Activated CD4-positive, CD25-positive, alpha-beta regulatory T cell treated with anti-CD3 and anti-CD28 coated beads, Interleukin-2, amount 50 U/mL, for 16 hours (primary cell): Measurements from ENCODE around the gene XIRP2.
"Not testable (repeated sequence)": the region's sequence is repeated elsewhere in the genome, so short reads cannot be mapped to it uniquely, and the experiment has no call there.

ENCODE experiments used
- DNase-seq: peaks from one replicate; pipeline ENCODE4 v3.0.0-alpha.2; 2020; ENCODE audit warnings: low read depth, low spot score

XIRP2 gene

DNA sequence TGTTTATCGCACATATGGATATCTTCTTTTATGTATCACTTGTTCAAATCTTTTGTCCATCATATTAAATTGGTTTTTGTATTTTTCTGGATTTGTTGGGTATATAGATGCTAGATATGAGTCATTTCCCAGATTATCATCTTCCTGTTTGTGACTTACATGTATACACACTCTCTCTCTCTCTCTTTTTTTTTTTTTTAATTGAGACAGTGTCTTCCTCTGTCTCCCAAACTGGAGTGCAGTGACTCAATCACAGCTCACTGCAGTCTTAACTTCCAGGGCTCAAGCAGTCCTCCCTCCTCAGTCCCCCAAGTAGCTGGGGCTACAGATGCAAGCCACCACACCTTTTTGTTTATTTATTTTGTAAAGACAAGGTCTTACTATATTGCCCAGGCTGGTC, 43.8 kb downstream of the XIRP2 start:
- no peak for DNase-seq

DNA sequence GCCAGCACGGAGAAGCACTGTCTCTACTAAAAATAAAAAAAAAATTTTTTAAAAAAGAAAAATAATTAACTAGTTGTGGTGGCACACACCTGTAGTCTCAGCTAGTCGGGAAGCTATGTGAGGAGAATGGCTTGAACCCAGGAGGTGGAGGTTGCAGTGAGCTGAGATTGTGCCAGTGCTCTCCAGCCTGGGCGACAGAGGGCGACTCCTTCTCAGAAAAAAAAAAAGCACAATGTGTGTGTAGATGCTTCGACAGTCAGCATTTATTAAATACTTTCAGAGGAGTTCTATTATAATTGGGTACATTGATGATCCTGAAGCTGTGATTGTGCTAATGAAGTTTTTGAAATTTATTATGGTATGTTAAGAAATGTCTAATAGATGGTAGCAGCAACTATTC, 46.5 kb downstream of the XIRP2 start:
- DNase-seq = no peak

DNA sequence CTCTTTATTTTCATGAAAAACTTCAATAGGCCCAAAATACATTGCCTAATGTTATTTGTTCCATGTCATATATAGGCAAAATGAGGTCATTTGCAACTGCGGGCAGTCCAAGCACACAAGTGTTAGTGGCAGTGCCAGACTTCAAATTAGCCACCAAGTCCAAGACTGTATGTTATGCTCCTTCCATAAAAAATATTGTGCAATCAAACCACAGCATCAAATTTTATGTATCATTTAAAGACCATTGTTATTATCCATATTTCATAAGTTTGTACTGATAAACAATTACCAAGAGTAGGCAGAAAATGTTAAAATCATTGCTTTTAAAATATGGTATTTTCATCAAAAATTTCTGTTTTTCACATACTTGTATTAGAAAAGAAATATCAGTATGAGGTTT, 54.1 kb downstream of the XIRP2 start:
- no peak for DNase-seq

DNA sequence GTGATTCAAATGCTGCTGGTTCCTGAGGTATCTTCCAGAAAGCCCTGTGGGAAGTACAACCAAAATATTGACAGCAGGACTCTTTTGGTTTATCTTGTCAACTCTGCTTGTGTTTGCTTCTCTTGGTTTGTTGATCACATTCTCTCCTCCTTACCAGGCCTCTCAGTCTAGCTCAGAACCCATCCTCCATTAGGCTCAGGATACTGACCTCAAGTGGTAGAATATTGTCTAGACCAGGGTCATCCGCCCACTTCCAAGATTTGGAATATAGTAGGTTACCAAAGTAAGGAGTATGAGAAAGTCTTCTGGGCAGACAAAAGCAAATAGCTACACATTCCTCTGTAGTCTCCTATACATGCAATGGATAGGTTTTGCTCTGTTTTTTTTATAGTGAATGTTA, 56.6 kb downstream of the XIRP2 start:
- DNase-seq = no peak

DNA sequence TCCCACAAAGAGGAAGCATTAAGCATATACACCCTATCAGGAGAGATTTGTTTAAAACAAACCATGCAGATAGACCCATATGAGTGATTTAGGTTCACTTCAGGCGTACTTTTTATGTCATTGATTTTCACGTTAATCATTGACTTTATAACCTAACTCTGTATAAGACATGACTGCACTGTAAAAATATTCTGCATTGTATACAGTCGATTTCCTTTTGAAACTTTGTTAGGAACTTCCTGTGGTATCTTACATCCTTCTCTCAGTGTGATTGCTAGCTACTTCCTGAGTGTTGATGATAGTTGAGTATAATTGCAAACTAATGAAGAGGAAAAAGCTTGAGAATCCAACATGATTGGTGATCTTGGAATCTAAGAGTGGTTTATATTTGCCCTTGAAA, 69.4 kb downstream of the XIRP2 start:
- DNase-seq = no peak

DNA sequence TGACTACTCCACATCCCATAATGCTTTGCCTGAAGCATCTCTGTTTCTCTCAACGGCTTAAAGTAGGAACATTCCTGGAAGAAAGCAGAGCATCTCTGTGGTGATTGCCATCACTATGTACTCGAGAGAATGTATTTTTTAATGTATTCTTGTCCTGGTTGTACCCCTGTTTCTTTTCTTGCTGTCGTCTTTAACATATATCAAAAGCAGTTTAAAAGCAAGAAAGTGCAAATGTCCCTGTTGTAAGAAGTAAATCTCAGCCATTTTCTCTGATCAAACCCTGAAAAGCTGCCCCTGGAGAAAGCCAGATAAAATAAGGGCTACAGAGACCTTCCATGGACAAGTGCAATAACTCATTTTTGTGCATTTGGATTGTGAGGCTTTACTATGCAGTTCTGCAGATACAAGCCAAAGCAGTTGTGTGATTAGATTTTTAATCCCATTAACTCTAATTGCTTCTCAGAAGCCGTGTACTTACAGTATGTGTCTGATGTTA, 70.8 kb downstream of the XIRP2 start:
- no peak for DNase-seq

- no peak for DNase-seq
Measured at GRCh38 chr2:166959556-166959955, 71.3 kb downstream of the XIRP2 start.

- DNase-seq = no peak
Measured at GRCh38 chr2:166960702-166961270, 72.5 kb downstream of the XIRP2 start.

- no peak for DNase-seq
Measured at GRCh38 chr2:166961933-166962332, 73.7 kb downstream of the XIRP2 start.

GRCh38 chr2:166969486-166969885, 81.2 kb downstream of the XIRP2 start:
- DNase-seq = no peak

DNA sequence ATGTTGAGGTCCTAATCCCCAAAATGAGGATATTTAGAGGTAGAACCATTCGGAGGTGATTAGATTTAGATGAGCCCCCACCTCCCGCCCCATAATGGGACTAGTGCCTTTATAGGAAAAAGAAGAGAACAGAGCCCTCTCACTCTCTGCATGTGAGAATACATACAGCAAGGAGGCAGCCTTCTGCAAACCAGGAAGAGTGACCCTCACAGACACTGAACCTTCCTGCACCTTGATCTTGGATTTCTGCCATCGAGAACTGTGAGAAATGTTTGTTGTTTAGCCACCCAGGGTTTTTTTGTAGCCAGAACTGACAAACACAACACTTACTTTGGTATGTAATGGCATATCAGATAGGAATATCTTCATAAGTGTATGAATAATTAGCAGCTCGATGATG, 83.7 kb downstream of the XIRP2 start:
- no peak for DNase-seq

DNA sequence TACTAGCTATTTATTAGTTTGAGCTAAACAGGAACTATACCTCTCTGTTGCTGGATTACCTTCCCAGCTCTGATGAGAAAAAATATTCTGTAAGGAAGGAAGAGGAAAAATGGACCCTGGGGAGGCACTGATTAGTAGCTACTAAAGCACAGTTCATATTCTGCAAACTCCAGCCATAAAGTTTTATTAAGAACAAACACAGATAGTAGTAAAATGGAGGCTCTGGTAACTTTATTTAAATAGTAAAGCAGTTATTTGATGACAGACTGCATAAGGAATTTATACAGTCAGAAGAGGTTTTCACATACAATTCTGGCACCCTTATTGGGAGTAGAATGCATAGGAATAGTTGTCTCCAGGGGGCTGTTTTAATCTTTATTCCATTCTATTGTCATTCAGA, 84.1 kb downstream of the XIRP2 start:
- DNase-seq = no peak

- no peak for DNase-seq
Measured at GRCh38 chr2:166984188-166984587, 95.9 kb downstream of the XIRP2 start.

DNA sequence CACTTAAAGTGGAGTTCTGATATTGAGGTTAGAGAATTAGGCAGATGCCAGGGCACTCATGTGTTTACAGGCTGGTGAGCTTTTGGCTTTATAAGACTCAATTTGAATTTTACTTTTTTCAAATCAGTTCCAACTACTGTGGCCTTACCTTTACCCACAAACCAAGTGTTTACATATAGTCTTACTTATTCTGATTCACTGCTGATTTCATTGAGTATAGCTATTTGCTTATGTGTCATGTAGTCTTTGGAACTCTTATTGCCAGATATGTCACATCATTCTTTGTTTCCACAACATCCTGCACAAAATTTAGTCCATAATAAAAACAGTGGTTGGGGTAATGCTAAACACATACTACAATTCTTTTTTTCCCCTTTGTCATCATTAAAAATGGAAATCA, 96.5 kb downstream of the XIRP2 start:
- DNase-seq = no peak

GRCh38 chr2:166994588-166995336, 106.5 kb downstream of the XIRP2 start:
- no peak for DNase-seq

- DNase-seq = no peak
Measured at GRCh38 chr2:166996465-166996864, 108.2 kb downstream of the XIRP2 start.

DNA sequence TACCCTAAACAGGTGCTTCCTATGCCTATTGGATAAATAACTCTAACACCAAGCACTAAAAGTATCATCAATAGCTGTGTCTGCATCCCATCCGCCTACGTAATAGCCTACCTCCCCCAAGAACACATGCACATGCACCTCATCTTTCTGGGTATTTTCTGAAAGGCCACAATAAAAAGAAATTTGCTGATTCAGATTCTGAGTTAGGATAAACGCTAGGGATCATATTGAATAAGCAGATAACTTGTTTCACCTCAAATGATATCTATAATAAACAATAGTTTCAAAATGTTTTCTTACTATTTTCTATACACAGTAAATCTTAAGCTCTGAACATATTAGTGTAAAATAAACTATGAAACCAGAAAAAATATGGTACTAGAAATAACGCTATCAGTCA, 112.9 kb downstream of the XIRP2 start:
- no peak for DNase-seq

GRCh38 chr2:167005096-167005495, 116.8 kb downstream of the XIRP2 start:
- DNase-seq = no peak

DNA sequence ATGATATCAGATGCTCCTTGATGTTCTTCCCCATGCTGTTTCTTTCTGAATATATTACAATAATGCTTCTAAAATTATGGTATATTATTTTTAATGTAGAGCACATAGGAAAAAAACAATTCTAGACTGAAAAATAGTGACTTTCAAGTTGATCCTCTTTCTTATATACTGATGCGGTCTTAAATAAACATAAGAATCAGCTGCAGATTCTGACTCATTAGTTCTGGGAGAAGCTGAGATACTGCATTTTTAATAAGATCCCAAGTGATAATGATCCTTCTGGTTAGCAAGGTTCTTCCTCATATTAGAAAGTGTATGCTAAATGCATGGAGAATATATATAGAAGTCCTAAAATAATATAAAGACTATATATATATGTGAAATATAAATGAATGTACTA, 124.9 kb downstream of the XIRP2 start:
- DNase-seq = no peak

GRCh38 chr2:167015806-167016205, 127.5 kb downstream of the XIRP2 start:
- DNase-seq = no peak

GRCh38 chr2:167017021-167017420, 128.7 kb downstream of the XIRP2 start:
- no peak for DNase-seq

DNA sequence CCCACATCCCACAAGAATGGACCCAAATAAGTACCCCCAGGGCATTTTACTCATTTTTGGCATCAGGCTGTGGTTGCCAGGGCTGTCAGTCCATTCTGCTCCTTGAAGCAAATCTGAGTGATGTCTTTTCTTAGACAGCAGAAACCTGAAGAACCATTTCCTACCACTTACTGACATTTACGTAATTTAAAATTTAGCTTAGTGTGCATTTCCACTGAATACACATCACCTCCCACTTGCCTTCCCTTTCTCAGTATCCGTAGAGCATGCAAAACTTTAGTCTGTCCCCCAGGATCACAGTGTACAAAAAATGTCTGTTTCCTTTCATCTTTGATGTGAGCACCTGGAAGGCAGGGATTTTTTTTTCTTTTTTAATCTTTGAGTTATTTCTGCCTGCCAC, 130.3 kb downstream of the XIRP2 start:
- DNase-seq = no peak

- no peak for DNase-seq
Measured at GRCh38 chr2:167028503-167028902, 140.2 kb downstream of the XIRP2 start.

GRCh38 chr2:167034976-167035375, 146.7 kb downstream of the XIRP2 start:
- not testable (repeated sequence) for DNase-seq
